Endothelial cell (in vitro differentiated cells): ENCODE results near the gene BARD1. TPM values are rescaled to one million over a fixed set of nuclear protein-coding genes. Genes with fewer than 3 reads are reported as not detected.

Source experiments
- DNase-seq: peaks from one replicate; pipeline ENCODE4 v3.0.0; 2021; ENCODE audit warnings: low spot score
- H3K27ac Mint-ChIP-seq: one replicate; pipeline ENCODE4 v1.8.0; 2021; ENCODE audit warnings: mixed read lengths, inconsistent platforms; ENCODE audit not compliant: unreplicated experiment
- H3K27me3 Mint-ChIP-seq: one replicate; pipeline ENCODE4 v1.8.0; 2021; ENCODE audit warnings: mild to moderate bottlenecking, moderate library complexity, mixed read lengths, inconsistent platforms; ENCODE audit not compliant: unreplicated experiment
- H3K36me3 Mint-ChIP-seq: one replicate; pipeline ENCODE4 v1.8.0; 2021; ENCODE audit warnings: mild to moderate bottlenecking, low read depth, mixed read lengths, inconsistent platforms; ENCODE audit not compliant: unreplicated experiment
- H3K4me1 Mint-ChIP-seq: one replicate; pipeline ENCODE4 v1.8.0; 2021; ENCODE audit warnings: mild to moderate bottlenecking, mixed read lengths, inconsistent platforms; ENCODE audit not compliant: unreplicated experiment
- H3K4me3 Mint-ChIP-seq: one replicate; pipeline ENCODE4 v1.8.0; 2021; ENCODE audit warnings: mild to moderate bottlenecking, mixed read lengths, inconsistent platforms; ENCODE audit not compliant: unreplicated experiment
- H3K9me3 Mint-ChIP-seq: one replicate; pipeline ENCODE4 v1.8.0; 2021; ENCODE audit warnings: mixed read lengths, inconsistent platforms; ENCODE audit not compliant: unreplicated experiment
- total RNA-seq: library from RNA; stranded (reverse); fragmentation: NEBNext Ultra II Directional; extraction: Animal tissue kit (Norgen Biotek cat#: 25700); gene quantifications from one replicate; pipeline ENCODE4 v1.2.1, GENCODE V29; 2021; ENCODE audit not compliant: unreplicated experiment
- TF ChIP-seq, protein P1 (sequence below): fragments of 200-600 bp; sonication (generic); IDR thresholded peaks from one replicate; pipeline ENCODE4 v1.5.0; 2021; ENCODE audit warnings: antibody characterized with exemption; ENCODE audit not compliant: unreplicated experiment

Gene BARD1
- total RNA-seq, 1 donor from 2014 or later: 22.0 TPM

DNA sequence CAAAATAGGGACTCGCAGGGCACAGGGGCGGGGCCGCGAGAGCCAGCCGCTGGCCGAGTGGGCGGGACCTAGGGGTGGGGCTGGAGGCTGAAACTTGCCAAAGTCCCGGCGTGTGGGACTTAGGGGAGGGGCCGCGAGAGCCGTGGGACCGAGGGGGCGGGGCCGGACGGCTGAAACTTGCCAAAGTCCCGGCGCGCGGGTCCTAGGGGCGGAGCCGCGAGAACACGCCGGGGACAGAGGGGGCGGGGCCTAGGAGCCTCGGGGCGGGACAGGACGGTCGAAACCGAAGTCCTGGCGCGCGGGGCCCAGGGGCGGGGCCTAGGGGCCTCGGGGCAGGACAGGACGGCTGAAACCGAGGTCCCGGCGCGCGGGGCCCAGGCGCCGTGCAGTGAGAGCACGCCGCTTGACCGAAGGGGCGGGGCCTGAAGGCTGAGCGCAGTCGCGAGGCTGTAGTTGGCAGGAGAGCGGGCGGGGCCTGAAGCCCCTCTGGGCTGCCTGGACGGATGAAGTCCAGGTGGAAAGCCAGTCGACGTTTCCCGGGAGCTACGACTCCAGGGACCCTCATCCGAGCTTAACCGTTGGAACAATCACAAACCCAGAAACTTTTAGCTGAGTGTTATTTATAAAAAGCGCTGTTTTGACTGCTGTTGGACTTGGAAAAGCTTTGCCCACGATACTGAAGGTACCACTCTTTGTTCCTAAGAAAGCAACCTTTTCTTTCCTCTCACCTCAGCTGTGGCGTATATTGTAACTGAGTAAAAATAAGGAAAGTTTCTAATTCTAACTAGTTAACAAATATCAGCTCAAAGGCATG is 475 bp upstream of the BARD1 start:
- H3K4me3 Mint-ChIP-seq: peak overlapping the region; percentile 84
- peaks cover 6% of the 10 kb centered on the region for H3K27me3 Mint-ChIP-seq
- H3K9me3 Mint-ChIP-seq: no peaks in the 10 kb centered on the region
- peaks cover 39% of the 10 kb centered on the region for H3K4me1 Mint-ChIP-seq
- peak; percentile 100 for DNase-seq
- TF ChIP-seq, protein P1, sequence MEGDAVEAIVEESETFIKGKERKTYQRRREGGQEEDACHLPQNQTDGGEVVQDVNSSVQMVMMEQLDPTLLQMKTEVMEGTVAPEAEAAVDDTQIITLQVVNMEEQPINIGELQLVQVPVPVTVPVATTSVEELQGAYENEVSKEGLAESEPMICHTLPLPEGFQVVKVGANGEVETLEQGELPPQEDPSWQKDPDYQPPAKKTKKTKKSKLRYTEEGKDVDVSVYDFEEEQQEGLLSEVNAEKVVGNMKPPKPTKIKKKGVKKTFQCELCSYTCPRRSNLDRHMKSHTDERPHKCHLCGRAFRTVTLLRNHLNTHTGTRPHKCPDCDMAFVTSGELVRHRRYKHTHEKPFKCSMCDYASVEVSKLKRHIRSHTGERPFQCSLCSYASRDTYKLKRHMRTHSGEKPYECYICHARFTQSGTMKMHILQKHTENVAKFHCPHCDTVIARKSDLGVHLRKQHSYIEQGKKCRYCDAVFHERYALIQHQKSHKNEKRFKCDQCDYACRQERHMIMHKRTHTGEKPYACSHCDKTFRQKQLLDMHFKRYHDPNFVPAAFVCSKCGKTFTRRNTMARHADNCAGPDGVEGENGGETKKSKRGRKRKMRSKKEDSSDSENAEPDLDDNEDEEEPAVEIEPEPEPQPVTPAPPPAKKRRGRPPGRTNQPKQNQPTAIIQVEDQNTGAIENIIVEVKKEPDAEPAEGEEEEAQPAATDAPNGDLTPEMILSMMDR: no peak
- no peak overlapping the region for H3K27ac Mint-ChIP-seq
- peaks cover 3% of the 10 kb centered on the region for H3K36me3 Mint-ChIP-seq

DNA sequence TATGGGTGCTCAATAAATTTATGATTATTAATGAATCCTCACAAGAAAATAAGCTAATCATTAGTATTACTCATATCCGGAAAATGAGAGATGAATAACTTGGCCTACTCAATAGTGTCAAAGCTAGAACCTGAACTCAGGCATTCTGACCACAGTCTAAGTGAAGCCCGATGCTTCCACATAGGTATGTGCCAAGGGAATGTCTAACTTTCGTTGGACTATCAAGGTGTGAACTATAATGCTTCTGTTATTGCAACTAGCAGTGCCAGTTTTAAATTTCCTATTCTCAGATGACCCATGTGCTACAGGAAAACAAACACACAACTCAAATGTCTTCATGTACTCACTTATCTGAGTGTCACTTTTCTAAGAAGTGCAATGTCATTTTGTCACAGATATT is 1.8 kb downstream of the BARD1 start:
- Mint-ChIP-seq H3K4me1 (peaks cover 34% of the 10 kb centered on the region), H3K27ac (no peak overlapping the region), H3K36me3 (peaks cover 3% of the 10 kb centered on the region), H3K9me3 (no peaks in the 10 kb centered on the region), H3K27me3 (peaks cover 9% of the 10 kb centered on the region), H3K4me3 (peak overlapping the region; percentile 94)
- no peak for DNase-seq
- TF ChIP-seq, protein P1: no peak

DNA sequence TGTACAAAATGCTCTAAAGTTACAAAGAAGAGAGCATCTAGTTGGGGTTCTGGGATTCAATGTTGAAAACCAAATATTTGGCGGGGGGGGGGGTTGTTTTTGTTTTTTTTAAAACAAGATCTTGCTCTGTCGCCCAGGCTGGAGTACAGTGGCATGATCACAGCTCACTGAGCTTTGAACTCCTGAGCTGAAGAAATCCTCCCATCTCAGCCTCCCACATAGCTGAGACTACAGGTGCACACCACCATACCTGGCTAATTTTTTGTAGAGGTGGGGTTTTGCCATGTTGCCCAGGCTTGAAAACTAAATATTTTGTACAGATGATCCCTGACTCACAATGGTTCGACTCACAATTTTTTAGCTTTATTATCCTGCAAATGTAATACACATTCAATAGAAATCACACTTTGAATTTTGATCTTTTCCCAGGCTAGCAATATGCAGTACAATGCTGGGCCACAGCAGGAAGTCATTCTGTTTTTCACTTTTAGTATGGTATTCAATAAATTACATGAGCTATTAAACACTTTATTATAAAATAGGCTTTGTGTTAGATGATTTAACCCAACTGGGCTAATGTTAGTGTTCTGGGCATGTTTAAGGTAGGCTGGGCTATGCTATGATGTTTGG is 7.6 kb downstream of the BARD1 start:
- Mint-ChIP-seq H3K36me3 (no peaks in the 10 kb centered on the region), H3K4me3 (no peak overlapping the region), H3K27ac (no peak overlapping the region), H3K4me1 (peaks cover 24% of the 10 kb centered on the region), H3K9me3 (no peaks in the 10 kb centered on the region), H3K27me3 (peaks cover 3% of the 10 kb centered on the region)
- TF ChIP-seq, protein P1: no peak
- no peak for DNase-seq

DNA sequence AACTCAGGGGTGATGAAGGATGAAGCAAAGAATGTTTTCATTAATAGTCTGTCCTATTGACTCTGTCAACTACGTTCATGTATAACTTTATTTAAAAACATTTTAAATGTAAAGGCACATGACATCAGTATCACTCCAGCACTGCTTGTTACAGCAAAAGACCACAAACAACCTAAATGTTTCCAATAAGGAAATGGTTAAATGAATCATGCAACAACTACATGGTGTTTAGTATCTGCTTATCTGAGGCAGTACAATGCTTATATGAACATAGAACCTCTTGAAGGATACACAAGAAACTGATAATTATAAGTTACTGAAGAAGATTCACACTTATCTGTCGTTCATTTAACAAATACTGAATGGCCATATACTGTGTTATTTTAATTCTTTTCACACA is 8.4 kb downstream of the BARD1 start:
- TF ChIP-seq, protein P1: no peak
- no peak overlapping the region for H3K4me3 Mint-ChIP-seq
- no peaks in the 10 kb centered on the region for H3K9me3 Mint-ChIP-seq
- H3K27me3 Mint-ChIP-seq: peaks cover 3% of the 10 kb centered on the region
- no peaks in the 10 kb centered on the region for H3K36me3 Mint-ChIP-seq
- H3K27ac Mint-ChIP-seq: no peak overlapping the region
- H3K4me1 Mint-ChIP-seq: peaks cover 22% of the 10 kb centered on the region
- no peak for DNase-seq

DNA sequence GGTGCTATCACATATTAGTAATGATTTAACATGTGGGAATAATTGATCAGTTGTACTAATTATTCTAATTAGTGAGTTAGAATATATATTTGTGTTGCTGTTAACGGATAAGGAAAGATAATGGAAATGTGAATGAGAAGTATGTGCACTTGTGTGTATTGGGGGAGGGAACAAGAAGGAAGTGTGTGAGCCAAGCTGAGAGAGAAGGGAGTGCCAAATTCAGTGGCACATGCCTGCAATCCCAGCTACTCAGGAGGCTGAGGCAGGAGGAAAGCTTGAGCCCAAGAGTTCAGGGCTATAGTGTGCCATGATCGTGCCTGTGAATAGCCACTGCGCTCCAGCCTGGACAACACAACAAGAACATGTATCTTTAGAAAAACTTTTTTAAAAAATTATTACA is 9.3 kb downstream of the BARD1 start:
- TF ChIP-seq, protein P1: no peak

More for the DNA sequence above, 9.3 kb downstream of the BARD1 start:
- Mint-ChIP-seq H3K27me3 (peaks cover 3% of the 10 kb centered on the region), H3K27ac (peak overlapping the region; percentile 28), H3K4me1 (peaks cover 13% of the 10 kb centered on the region), H3K9me3 (no peaks in the 10 kb centered on the region), H3K4me3 (no peak overlapping the region), H3K36me3 (peaks cover 4% of the 10 kb centered on the region)
- no peak for DNase-seq
